Ascending aorta (tissue), 2 donors: ENCODE data around the gene TICRR. TPM values are rescaled to one million over a fixed set of nuclear protein-coding genes. Genes with fewer than 3 reads are reported as not detected.

Experiments
- DNase-seq, 2 donors: peaks; one replicate each; pipeline ENCODE4 v3.0.0-alpha.2; 2019; ENCODE audit warnings: low spot score in 2 of 2
- H3K27ac ChIP-seq, 2 donors: fragments of 200-600 bp; sonication (generic); one replicate each; pipeline ENCODE4 v1.5.1; 2016 to 2017; ENCODE audit warnings: mild to moderate bottlenecking in 1 of 2
- H3K27me3 ChIP-seq: fragments of 200-600 bp; sonication (generic); one replicate; pipeline ENCODE4 v1.5.1; 2017
- H3K36me3 ChIP-seq, 2 donors: fragments of 200-600 bp; sonication (generic); one replicate each; pipeline ENCODE4 v1.5.1; 2016
- H3K4me1 ChIP-seq, 2 donors: fragments of 200-600 bp; sonication (generic); one replicate each; pipeline ENCODE4 v1.5.1; 2016 to 2017; ENCODE audit warnings: mild to moderate bottlenecking in 1 of 2
- H3K4me3 ChIP-seq, 2 donors: fragments of 200-600 bp; sonication (generic); one replicate each; pipeline ENCODE4 v1.5.1; 2016 to 2017; ENCODE audit warnings: mild to moderate bottlenecking in 1 of 2
- H3K9me3 ChIP-seq, 2 donors: fragments of 200-600 bp; sonication (generic); one replicate each; pipeline ENCODE4 v1.5.1; 2016
- intact Hi-C: fragments of 100-400 bp; cut with DNase I; formaldehyde crosslinking; loops from one replicate; pipeline ENCODE4 v1.15.1; 2023
- total RNA-seq: library from RNA; depleted of rRNA; stranded (reverse); fragments of >200 nt; gene quantifications from one replicate; pipeline ENCODE4 v1.1.0, GENCODE V29; 2016
- TF ChIP-seq, protein P1 (sequence below), 3 experiments: fragments of 200-600 bp in 2 of 3; fragments of 450-650 bp in 1 of 3; sonication (generic) in 2 of 3; IDR thresholded peaks; one replicate each; pipeline ENCODE4 v1.5.1; 2016 to 2019; ENCODE audit warnings: antibody characterized with exemption in 3 of 3, mild to moderate bottlenecking in 1 of 3, moderate library complexity in 1 of 3

Gene TICRR
- total RNA-seq, 1 donor from 2014 or later: not detected

DNA sequence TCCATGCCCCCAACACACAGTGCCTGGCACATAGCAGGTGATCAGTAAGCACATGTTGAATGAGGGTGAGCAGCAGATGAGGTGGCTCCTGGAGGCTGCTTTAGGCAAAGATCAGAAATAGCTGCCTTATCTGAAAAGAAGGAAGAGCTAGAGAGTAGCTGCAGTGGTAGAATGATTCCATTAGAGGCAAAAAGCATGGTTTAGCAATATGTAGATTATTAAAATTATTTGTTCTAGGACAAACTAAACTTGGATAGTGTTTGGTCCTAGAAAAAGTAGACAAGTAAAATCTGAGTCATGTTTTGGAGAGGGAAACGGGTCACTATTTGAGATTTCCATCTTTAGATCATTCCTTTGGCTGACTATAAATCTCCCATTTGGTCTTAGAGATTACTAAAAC, 47.9 kb downstream of the TICRR start:
- DNase-seq: no peak
- TF ChIP-seq, protein P1, sequence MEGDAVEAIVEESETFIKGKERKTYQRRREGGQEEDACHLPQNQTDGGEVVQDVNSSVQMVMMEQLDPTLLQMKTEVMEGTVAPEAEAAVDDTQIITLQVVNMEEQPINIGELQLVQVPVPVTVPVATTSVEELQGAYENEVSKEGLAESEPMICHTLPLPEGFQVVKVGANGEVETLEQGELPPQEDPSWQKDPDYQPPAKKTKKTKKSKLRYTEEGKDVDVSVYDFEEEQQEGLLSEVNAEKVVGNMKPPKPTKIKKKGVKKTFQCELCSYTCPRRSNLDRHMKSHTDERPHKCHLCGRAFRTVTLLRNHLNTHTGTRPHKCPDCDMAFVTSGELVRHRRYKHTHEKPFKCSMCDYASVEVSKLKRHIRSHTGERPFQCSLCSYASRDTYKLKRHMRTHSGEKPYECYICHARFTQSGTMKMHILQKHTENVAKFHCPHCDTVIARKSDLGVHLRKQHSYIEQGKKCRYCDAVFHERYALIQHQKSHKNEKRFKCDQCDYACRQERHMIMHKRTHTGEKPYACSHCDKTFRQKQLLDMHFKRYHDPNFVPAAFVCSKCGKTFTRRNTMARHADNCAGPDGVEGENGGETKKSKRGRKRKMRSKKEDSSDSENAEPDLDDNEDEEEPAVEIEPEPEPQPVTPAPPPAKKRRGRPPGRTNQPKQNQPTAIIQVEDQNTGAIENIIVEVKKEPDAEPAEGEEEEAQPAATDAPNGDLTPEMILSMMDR (IDR thresholded peaks at IDR 0.05): no peak
- intact Hi-C loops: no loop called here
- Histone ChIP-seq H3K9me3 (no peaks in the 10 kb centered on the region), H3K4me3 (no peak overlapping the region), H3K27me3 (no peaks in the 10 kb centered on the region), H3K27ac (peak overlapping the region in 1 of 2 donors; percentile 63), H3K4me1 (peaks cover 0 to 12% of the 10 kb centered on the region in 2 donors), H3K36me3 (peaks cover 16 to 17% of the 10 kb centered on the region in 2 donors)

DNA sequence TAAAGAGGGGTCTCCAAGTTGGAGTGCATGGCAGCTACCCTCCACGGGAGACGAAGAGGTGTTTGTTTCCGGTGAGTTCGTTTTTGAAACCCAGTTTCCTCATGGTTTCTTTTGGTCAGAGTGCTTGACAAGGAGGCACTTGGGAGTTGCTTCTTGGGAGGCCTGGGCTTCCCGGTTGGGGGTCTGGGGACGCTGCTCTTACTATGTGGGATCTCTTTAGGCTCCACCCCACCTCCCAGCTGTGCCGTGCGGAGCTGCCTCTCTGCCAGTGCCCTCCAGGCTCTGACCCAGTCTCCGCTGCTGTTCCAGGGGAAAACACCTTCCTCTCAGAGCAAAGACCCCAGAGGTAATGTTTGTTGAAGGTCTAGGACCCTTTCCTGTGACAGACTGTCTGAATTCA, 50.4 kb downstream of the TICRR start:
- intact Hi-C loops: no loop called here
- Histone ChIP-seq H3K36me3 (peaks cover 40 to 42% of the 10 kb centered on the region in 2 donors), H3K27me3 (no peaks in the 10 kb centered on the region), H3K4me1 (peaks cover 0 to 12% of the 10 kb centered on the region in 2 donors), H3K27ac (no peak overlapping the region), H3K4me3 (no peak overlapping the region), H3K9me3 (no peaks in the 10 kb centered on the region)
- no peak for DNase-seq
- TF ChIP-seq, protein P1 (IDR thresholded peaks at IDR 0.05): no peak

DNA sequence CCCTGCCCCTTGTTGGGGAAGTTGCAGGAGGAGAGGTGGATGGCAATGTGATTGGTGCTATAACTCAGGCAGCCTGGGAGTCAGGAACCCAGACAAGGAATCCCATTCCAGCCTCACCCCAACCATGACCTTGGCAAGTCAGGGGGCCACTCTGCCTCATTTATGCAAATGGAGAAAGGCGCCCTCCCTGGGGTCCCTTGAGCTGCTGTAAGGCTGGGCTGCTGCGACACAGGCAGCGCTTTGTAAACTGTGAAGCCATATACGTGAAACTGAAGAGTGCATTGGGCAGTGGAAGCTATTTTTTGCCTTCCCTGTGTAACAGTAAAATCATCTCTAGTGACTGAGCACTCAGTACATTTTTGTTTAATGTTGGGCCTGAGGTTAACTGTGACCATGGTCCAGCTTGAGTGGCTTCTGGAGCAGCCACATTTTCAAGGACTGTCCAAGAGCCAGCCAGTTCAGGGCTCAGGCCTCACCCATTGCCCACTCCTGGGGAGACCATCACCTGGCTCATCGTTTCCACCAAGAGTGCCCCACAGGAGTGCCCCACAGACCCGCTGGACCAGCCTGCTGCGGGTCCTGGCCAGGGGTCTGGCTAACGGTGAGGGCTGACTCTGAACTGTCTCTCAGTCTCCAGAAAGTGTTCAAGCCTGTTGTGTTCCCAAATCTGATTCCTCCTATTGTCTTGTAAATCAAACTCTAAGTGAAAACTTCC, 52.1 kb downstream of the TICRR start:
- Histone ChIP-seq H3K27me3 (no peaks in the 10 kb centered on the region), H3K4me3 (no peak overlapping the region), H3K9me3 (no peaks in the 10 kb centered on the region), H3K27ac (no peak overlapping the region), H3K4me1 (peaks cover 0 to 12% of the 10 kb centered on the region in 2 donors), H3K36me3 (peaks cover 57 to 59% of the 10 kb centered on the region in 2 donors)
- intact Hi-C loops: no loop called here
- TF ChIP-seq, protein P1 (IDR thresholded peaks at IDR 0.05): no peak
- no peak for DNase-seq

DNA sequence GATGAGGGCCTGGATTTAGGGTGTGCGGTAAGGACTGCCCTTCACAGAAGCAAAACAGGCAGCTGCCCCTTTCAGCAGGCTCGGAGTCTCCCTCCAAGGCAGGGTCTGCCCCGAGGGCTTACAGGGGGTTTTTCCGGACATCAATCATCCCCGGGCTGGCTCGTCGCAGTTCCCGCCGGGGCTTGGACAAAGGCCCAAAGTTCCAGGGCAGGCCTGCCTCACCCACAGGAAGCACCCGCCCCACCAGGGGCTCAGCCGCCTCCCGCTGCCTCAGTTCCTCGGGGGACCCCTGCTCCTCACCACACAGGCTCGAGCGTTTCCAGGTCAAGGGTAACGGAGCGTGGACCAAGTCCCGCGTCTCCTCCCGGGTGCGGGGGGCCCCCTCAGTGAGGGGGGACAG, 53.0 kb downstream of the TICRR start:
- H3K4me1 ChIP-seq: peaks cover 0 to 6% of the 10 kb centered on the region in 2 donors
- H3K9me3 ChIP-seq: no peaks in the 10 kb centered on the region
- H3K36me3 ChIP-seq: peaks cover 65 to 68% of the 10 kb centered on the region in 2 donors
- intact Hi-C loops: no loop called here
- no peak overlapping the region for H3K27ac ChIP-seq
- H3K27me3 ChIP-seq: no peaks in the 10 kb centered on the region
- no peak for DNase-seq
- TF ChIP-seq, protein P1 (IDR thresholded peaks at IDR 0.05): no peak
- H3K4me3 ChIP-seq: no peak overlapping the region

DNA sequence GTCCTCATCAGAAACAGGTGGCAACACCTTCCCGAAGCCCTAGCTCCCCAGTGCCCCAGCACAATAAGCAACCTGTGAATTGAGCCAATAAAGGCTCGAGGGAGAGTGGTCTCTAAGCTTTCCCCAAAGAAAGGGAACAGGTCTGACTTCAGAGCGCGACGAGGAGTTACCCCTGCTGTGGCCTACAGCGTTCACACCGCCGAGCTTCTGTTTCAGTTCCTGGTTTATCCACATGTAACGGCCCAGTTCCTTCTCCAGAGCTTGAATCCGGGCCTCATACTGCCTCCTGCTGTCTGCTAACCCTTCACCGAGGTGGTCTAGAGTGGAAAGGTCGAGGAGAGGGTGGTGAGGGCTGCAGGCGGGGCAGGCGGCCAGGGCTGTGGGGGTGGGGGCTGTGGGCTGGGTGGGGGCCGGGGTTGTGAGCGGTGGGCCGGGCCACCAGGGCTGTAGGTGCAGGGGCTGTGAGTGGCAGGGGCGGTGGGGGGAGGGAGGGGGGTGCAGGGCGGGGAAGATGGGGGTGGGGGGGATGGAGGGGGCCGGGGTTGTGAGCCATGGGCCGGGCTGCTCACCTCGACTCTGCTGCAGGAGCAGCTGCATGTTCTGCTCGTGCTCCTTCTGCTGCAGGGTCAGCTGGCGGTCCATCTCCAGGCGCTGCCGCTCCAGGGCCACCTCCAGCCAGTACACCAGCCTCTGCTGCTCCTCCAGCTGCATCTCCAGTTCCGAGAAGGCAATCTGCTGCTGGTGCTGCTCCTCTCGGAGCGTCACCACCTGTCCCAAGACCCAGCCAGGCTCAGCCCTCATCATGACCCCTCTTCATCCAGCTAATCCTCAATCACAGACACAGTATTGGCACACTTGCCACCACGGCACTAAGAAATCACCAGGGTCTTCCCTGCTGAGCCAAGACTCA, 53.8 kb downstream of the TICRR start:
- Histone ChIP-seq H3K4me3 (no peak overlapping the region), H3K27ac (no peak overlapping the region), H3K27me3 (no peaks in the 10 kb centered on the region), H3K4me1 (no peaks in the 10 kb centered on the region), H3K9me3 (no peaks in the 10 kb centered on the region), H3K36me3 (peaks cover 72 to 74% of the 10 kb centered on the region in 2 donors)
- intact Hi-C loops: no loop called here
- no peak for DNase-seq
- TF ChIP-seq, protein P1 (IDR thresholded peaks at IDR 0.05): no peak
